HepG2 (cell line): ENCODE results near the gene HDLBP. TPM values are rescaled to one million over a fixed set of nuclear protein-coding genes. Genes with fewer than 3 reads are reported as not detected.

Experiments used
- ATAC-seq: fragments of 200-7000 bp; cut with Tn5 transposase; 3 replicates; pipeline ENCODE4 v1.9.1; 2020; ENCODE audit warnings: mild to moderate bottlenecking, moderate library complexity
- BruUV-seq: library from RNA; stranded (reverse); fragments of 400-500 nt; replicated peaks from 2 replicates; lab custom pipeline; 2021; lab: Mats Ljungman, UMichigan
- CTCF ChIA-PET: fragments of 300-600 bp; formaldehyde crosslinking; extraction: SDS; loops from one replicate; lab custom pipeline; 2021; ENCODE audit warnings: low total read pairs, inconsistent platforms, low intra/inter-chr PET ratio; lab: Yijun Ruan, JAX
- POLR2A ChIA-PET: fragments of 350-600 bp; sonication (Branson Sonifier 250); formaldehyde crosslinking; loops from one replicate; lab custom pipeline; 2020; ENCODE audit warnings: antibody characterized with exemption, inconsistent platforms; lab: Yijun Ruan, JAX
- DNase-seq: peaks from one replicate; pipeline ENCODE4 v3.0.0-alpha.2; 2015; ENCODE audit warnings: low spot score
- FAIRE-seq: peaks from 3 replicates; lab custom pipeline; 2011; peaks lifted over from hg19 to GRCh38; lab: Jason Lieb, UNC
- H2AFZ ChIP-seq: one replicate; pipeline ENCODE4 v1.6.1; 2011; ENCODE audit warnings: low read length, inconsistent platforms
- H3K27ac ChIP-seq: fragments of 300-600 bp; 3 replicates; pipeline ENCODE4 v1.8.0; 2011; ENCODE audit warnings: mixed run types, mild to moderate bottlenecking, mixed read lengths, low read length, inconsistent platforms; ENCODE audit not compliant: insufficient read depth; ENCODE audit errors: extremely low read length
- H3K27me3 ChIP-seq, 2 experiments: fragments of 200-600 bp in 1 of 2; 2 replicates in 1 of 2; 3 replicates in 1 of 2; pipeline versions ENCODE4 v1.6.0 to v1.8.0; 2011; ENCODE audit warnings: low read length in 2 of 2, mild to moderate bottlenecking in 2 of 2, moderate library complexity in 2 of 2, inconsistent platforms in 1 of 2; ENCODE audit not compliant: insufficient read depth in 2 of 2, control insufficient read depth in 1 of 2
- H3K36me3 ChIP-seq, 2 experiments: fragments of 200-600 bp in 1 of 2; replicated peaks in 1 of 2; 2 replicates in 1 of 2; 3 replicates in 1 of 2; pipeline versions ENCODE4 v1.5.1 to v1.8.0; 2011; ENCODE audit warnings: low read length in 2 of 2, inconsistent platforms in 1 of 2; ENCODE audit not compliant: insufficient read depth in 2 of 2, control insufficient read depth in 1 of 2
- H3K4me1 ChIP-seq: 2 replicates; pipeline ENCODE4 v1.5.1; 2012; ENCODE audit warnings: low read length, inconsistent platforms; ENCODE audit not compliant: insufficient read depth
- H3K4me2 ChIP-seq: 2 replicates; pipeline ENCODE4 v1.6.0; 2011; ENCODE audit warnings: low read depth, low read length, inconsistent platforms
- H3K4me3 ChIP-seq, 3 experiments: fragments of 200-600 bp in 1 of 3; sonication (generic), shearing (Covaris generic) in 1 of 3; replicated peaks in 1 of 3; 2 replicates each; pipeline ENCODE4 v1.5.1; 2011 to 2016; ENCODE audit warnings: low read length in 3 of 3, inconsistent platforms in 2 of 3, low read depth in 2 of 3, mild to moderate bottlenecking in 2 of 3, control low read depth in 1 of 3, mixed read lengths in 1 of 3; ENCODE audit not compliant: insufficient read depth in 1 of 3
- H3K79me2 ChIP-seq: one replicate; pipeline ENCODE4 v1.6.1; 2011; ENCODE audit warnings: low read length, inconsistent platforms; ENCODE audit not compliant: insufficient read depth
- H3K9ac ChIP-seq: 2 replicates; pipeline ENCODE4 v1.6.0; 2011; ENCODE audit warnings: mild to moderate bottlenecking, low read depth, low read length, inconsistent platforms; ENCODE audit not compliant: insufficient read depth
- H3K9me3 ChIP-seq: 2 replicates; pipeline ENCODE4 v1.5.1; 2012; ENCODE audit warnings: mild to moderate bottlenecking, low read length
- H4K20me1 ChIP-seq: 2 replicates; pipeline ENCODE4 v1.6.0; 2011; ENCODE audit warnings: inconsistent platforms, mild to moderate bottlenecking, low read length, moderate library complexity; ENCODE audit not compliant: insufficient read depth
- ARNT ChIP-seq: fragments of 450-650 bp; IDR thresholded peaks from 2 replicates; pipeline ENCODE4 v1.6.1; 2017
- FLYWCH1 ChIP-seq: sonication (generic); formaldehyde crosslinking; IDR thresholded peaks from 2 replicates; pipeline ENCODE4 v1.8.1; 2023; ENCODE audit warnings: mild to moderate bottlenecking, missing genetic modification reagents
- KMT2B ChIP-seq: IDR thresholded peaks from 2 replicates; pipeline ENCODE4 v1.6.1; 2016; ENCODE audit warnings: missing genetic modification reagents, missing compliant biosample characterization
- NCOA1 ChIP-seq: sonication (generic); formaldehyde crosslinking; IDR thresholded peaks from 2 replicates; pipeline ENCODE4 v1.9.0; 2021; ENCODE audit warnings: missing genetic modification reagents
- NCOA2 ChIP-seq: sonication (generic); formaldehyde crosslinking; IDR thresholded peaks from 2 replicates; pipeline ENCODE4 v1.8.0; 2022; ENCODE audit warnings: inconsistent platforms
- NFE2L2 ChIP-seq: fragments of 150-350 bp; IDR thresholded peaks from 2 replicates; pipeline ENCODE4 v1.6.1; 2014; ENCODE audit warnings: low read length
- SP140L ChIP-seq: sonication (generic); formaldehyde crosslinking; IDR thresholded peaks from 2 replicates; pipeline ENCODE4 v1.4.0; 2020; ENCODE audit warnings: missing genetic modification reagents, borderline replicate concordance
- TRIM24 ChIP-seq: sonication (generic); formaldehyde crosslinking; IDR thresholded peaks from 2 replicates; pipeline ENCODE4 v1.8.0; 2022; ENCODE audit warnings: mild to moderate bottlenecking, missing genetic modification reagents
- ZSCAN22 ChIP-seq: sonication (generic); formaldehyde crosslinking; IDR thresholded peaks from 2 replicates; pipeline ENCODE4 v1.4.0; 2020; ENCODE audit warnings: mild to moderate bottlenecking, missing genetic modification reagents
- WGBS: methylation state at CpG from one replicate; pipeline ENCODE4 v1.1.6; 2017; ENCODE audit warnings: low lambda C conversion rate; 5-methylcytosine and 5-hydroxymethylcytosine counted together
- in situ Hi-C: cut with HindIII; loops from 2 replicates; pipeline ENCODE4 v1.10.0; 2017; ENCODE audit warnings: low pct_unique_long_range_greater_than_20kb; ENCODE audit not compliant: extremely low pct_ligation_motif_present
- intact Hi-C: fragments of 100-400 bp; cut with micrococcal nuclease; formaldehyde crosslinking; loops from one replicate; pipeline ENCODE4 v1.10.0; 2022; ENCODE audit not compliant: unreplicated experiment
- polyA plus RNA-seq, 8 experiments: library from polyadenylated mRNA; depleted of rRNA in 3 of 8; stranded (reverse) in 7 of 8; unstranded in 1 of 8; fragments of >200 nt; fragmentation: Illumina TruSeq in 4 of 8; extraction: Trizol in 4 of 8; gene quantifications; 2 replicates each; pipeline versions ENCODE4 v1.2.1 to v1.2.3, GENCODE V29; 2011 to 2016; ENCODE audit warnings: low read depth in 4 of 8, missing spikeins in 1 of 8, mixed read lengths in 1 of 8; ENCODE audit not compliant: insufficient read depth in 1 of 8
- total RNA-seq, 5 experiments: library from RNA; depleted of rRNA; stranded (reverse); fragments of >200 nt; fragmentation: Illumina TruSeq; extraction: Trizol; gene quantifications; 2 replicates each; pipeline ENCODE4 v1.2.3, GENCODE V29; 2016; ENCODE audit warnings: low read depth in 1 of 5
- TF ChIP-seq, protein P1 (sequence below): sonication (generic); formaldehyde crosslinking; IDR thresholded peaks from 2 replicates; pipeline ENCODE4 v1.8.0; 2022; ENCODE audit warnings: missing genetic modification reagents, mild to moderate bottlenecking, moderate library complexity, borderline replicate concordance

The HDLBP gene
- total and polyA plus RNA-seq, 2 of the 13 experiments (the other 11 are each of a cell fraction or from before 2014, with no cell fraction given): 464 to 707 TPM

DNA sequence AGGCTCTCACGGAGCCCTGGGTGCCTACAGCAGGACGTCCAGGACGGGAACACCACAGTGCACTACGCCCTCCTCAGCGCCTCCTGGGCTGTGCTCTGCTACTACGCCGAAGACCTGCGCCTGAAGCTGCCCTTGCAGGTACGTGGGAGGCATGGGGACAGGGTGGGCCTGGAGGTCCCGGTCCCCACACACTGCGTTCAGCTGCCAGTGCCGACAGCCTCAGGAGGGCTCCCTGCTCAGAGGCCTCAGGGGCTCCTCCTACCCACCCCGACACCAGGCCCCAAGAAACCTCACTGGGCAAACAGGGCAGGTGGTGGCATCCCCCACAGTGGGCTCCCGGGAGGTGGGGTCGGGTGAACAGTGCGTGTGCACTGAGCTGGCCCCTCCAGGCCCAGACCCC, 116.2 kb downstream of the HDLBP start:
- Histone ChIP-seq H3K27me3 (peaks cover 21 to 73% of the 10 kb centered on the region in 2 experiments), H3K27ac (no peak overlapping the region), H3K79me2 (no peaks in the 10 kb centered on the region), H3K4me2 (no peak overlapping the region), H2AFZ (no peak overlapping the region), H3K4me1 (peaks cover 27% of the 10 kb centered on the region), H3K9me3 (no peaks in the 10 kb centered on the region), H4K20me1 (no peaks in the 10 kb centered on the region), H3K4me3 (no peak overlapping the region), H3K9ac (no peak overlapping the region), H3K36me3 (no peaks in the 10 kb centered on the region)
- CTCF ChIA-PET: no interaction called here
- no TSS peak for BruUV-seq
- ATAC-seq (peak; percentile 4; the same call in 2 of the 3 replicates), FAIRE-seq (no peak), DNase-seq (no peak)
- POLR2A ChIA-PET: no interaction called here
- 55% methylated on average over 11 of the region's 16 CpGs for WGBS
- in situ Hi-C loops (loop anchor here (5.0 kb wide), 1 partner anchor 357 kb away; no protein-coding TSS in a partner anchor), intact Hi-C loops (no loop called here)
- TF ChIP-seq SP140L (no peak), KMT2B (CRISPR knock-in tag) (no peak), NCOA1 (CRISPR knock-in tag) (no peak), TRIM24 (CRISPR knock-in tag) (no peak), NFE2L2 (no peak), ARNT (no peak), FLYWCH1 (CRISPR knock-in tag) (no peak), NCOA2 (no peak), ZSCAN22 (no peak)
- TF ChIP-seq, protein P1, sequence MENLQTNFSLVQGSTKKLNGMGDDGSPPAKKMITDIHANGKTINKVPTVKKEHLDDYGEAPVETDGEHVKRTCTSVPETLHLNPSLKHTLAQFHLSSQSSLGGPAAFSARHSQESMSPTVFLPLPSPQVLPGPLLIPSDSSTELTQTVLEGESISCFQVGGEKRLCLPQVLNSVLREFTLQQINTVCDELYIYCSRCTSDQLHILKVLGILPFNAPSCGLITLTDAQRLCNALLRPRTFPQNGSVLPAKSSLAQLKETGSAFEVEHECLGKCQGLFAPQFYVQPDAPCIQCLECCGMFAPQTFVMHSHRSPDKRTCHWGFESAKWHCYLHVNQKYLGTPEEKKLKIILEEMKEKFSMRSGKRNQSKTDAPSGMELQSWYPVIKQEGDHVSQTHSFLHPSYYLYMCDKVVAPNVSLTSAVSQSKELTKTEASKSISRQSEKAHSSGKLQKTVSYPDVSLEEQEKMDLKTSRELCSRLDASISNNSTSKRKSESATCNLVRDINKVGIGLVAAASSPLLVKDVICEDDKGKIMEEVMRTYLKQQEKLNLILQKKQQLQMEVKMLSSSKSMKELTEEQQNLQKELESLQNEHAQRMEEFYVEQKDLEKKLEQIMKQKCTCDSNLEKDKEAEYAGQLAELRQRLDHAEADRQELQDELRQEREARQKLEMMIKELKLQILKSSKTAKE (CRISPR knock-in tag): no peak
